Measurements from ENCODE around the gene CRYGD. TPM values are rescaled to one million over a fixed set of nuclear protein-coding genes. Genes with fewer than 3 reads are reported as not detected.
A peak's percentile ranks its signal among the peaks of the same experiment; 100 is the strongest.

The CRYGD gene
- total and polyA plus RNA-seq, 2 of the 13 experiments (the other 11 are each of a cell fraction or from before 2014, with no cell fraction given), result not detected

DNA sequence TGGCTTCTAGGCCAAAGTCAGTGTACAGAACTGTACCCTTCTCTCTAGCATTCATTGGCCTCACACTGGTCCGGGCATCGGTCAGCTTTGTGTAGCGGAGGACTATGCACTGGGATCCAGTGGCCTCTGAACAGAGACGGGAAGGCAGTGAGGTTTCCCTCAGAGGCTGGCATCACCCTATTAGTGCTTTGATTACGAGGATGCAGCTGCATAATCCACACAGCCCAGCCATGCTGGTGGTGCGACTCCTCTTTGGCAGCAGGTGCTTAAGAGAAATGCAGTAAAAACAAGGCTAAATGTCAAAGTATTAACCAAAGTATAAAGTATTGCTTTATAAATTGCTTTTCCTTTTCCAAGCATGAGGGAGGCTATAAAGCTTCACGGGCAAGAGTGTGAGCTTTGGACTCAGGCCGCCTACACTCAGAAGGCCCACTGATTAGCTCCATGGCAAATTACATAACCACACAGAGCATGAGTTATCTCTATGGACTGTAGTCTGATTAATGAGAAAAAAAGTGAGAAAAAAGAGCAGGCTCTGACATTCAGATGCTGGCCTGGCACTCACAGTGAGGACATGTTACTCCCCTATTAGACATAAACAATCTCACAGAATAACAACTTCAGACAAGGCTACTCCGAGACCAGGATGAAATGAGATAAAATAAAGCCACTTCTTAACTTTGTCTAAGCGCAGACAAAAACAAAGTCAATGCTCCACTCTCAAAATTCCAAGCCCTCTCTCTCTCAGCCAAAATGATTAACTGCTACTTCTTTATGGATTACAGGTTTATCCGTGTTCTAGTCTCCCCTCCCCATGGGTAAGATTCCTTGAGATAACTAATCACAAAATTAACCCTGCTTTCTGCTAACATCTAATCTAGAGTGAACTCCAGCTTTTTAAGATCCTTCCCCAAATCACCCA is 11.7 kb upstream of the CRYGD start (continued):
- TF ChIP-seq ZNF441 (CRISPR knock-in tag; IDR thresholded peaks at IDR 0.05; ENCODE audit: borderline replicate concordance), result no peak
- peak in 1 of 2 experiments; percentile 55; a peak in 2 of 4 replicates for TF ChIP-seq EP300 (IDR thresholded peaks at IDR 0.05; ENCODE audit: low read depth in 2 of 2, low read length in 2 of 2)
- TF ChIP-seq EP300 (CRISPR knock-in tag; IDR thresholded peaks at IDR 0.05; ENCODE audit: borderline replicate concordance), result no peak; the same call in 1 of the 2 replicates
- peak; percentile 65; the same call in 1 of the 2 replicates for TF ChIP-seq POGZ (CRISPR knock-in tag; IDR thresholded peaks at IDR 0.05)
- TF ChIP-seq GATAD1 (CRISPR knock-in tag; IDR thresholded peaks at IDR 0.05), result peak; percentile 24; the same call in 1 of the 2 replicates
- TF ChIP-seq CC2D1A (CRISPR knock-in tag; IDR thresholded peaks at IDR 0.05), result 0 out of 2 replicates have a peak, but pooled peaks have one; percentile 10
- TF ChIP-seq HMG20B (CRISPR knock-in tag; conservative IDR thresholded peaks at IDR 0.05), result no peak
- no peak for TF ChIP-seq ZNF124 (CRISPR knock-in tag; IDR thresholded peaks at IDR 0.05)
- TF ChIP-seq HDAC1 (CRISPR knock-in tag; IDR thresholded peaks at IDR 0.05), result peak; percentile 52; the same call in 1 of the 2 replicates
- TF ChIP-seq ATM (IDR thresholded peaks at IDR 0.05; ENCODE audit: borderline replicate concordance), result no peak
- 0 out of 2 replicates have a peak, but pooled peaks have one; percentile 12 for TF ChIP-seq CBX5 (CRISPR knock-in tag; IDR thresholded peaks at IDR 0.05; ENCODE audit: borderline replicate concordance)
- peak; percentile 19; the same call in 1 of the 2 replicates for TF ChIP-seq SMAD3 (CRISPR knock-in tag; IDR thresholded peaks at IDR 0.05)
- TF ChIP-seq TARDBP (CRISPR knock-in tag; IDR thresholded peaks at IDR 0.05), result peak; percentile 75
- peak; percentile 29; the same call in 1 of the 2 replicates for TF ChIP-seq NCOA2 (CRISPR knock-in tag; IDR thresholded peaks at IDR 0.05)
- TF ChIP-seq SIX1 (CRISPR knock-in tag; IDR thresholded peaks at IDR 0.05; ENCODE audit: borderline replicate concordance), result no peak
- TF ChIP-seq ZNF629 (CRISPR knock-in tag; conservative IDR thresholded peaks at IDR 0.05), result no peak; the same call in 1 of the 2 replicates
- peak; percentile 76 for TF ChIP-seq PAXIP1 (CRISPR knock-in tag; conservative IDR thresholded peaks at IDR 0.05)
- TF ChIP-seq, protein P1, sequence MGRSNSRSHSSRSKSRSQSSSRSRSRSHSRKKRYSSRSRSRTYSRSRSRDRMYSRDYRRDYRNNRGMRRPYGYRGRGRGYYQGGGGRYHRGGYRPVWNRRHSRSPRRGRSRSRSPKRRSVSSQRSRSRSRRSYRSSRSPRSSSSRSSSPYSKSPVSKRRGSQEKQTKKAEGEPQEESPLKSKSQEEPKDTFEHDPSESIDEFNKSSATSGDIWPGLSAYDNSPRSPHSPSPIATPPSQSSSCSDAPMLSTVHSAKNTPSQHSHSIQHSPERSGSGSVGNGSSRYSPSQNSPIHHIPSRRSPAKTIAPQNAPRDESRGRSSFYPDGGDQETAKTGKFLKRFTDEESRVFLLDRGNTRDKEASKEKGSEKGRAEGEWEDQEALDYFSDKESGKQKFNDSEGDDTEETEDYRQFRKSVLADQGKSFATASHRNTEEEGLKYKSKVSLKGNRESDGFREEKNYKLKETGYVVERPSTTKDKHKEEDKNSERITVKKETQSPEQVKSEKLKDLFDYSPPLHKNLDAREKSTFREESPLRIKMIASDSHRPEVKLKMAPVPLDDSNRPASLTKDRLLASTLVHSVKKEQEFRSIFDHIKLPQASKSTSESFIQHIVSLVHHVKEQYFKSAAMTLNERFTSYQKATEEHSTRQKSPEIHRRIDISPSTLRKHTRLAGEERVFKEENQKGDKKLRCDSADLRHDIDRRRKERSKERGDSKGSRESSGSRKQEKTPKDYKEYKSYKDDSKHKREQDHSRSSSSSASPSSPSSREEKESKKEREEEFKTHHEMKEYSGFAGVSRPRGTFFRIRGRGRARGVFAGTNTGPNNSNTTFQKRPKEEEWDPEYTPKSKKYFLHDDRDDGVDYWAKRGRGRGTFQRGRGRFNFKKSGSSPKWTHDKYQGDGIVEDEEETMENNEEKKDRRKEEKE (IDR thresholded peaks at IDR 0.05), result no peak
- TF ChIP-seq HNF4G (IDR thresholded peaks at IDR 0.05; ENCODE audit: borderline replicate concordance, low read depth, low read length), result peak; percentile 74
- no peak for TF ChIP-seq HNF4G (CRISPR knock-in tag; IDR thresholded peaks at IDR 0.05; ENCODE audit: borderline replicate concordance, low read depth)
- TF ChIP-seq SRSF9 (IDR thresholded peaks at IDR 0.05; ENCODE audit: borderline replicate concordance, insufficient read depth, low read depth, low read length, poor library complexity, severe bottlenecking), result no peak
- peak; percentile 48; the same call in 1 of the 2 replicates for TF ChIP-seq ZFP1 (CRISPR knock-in tag; IDR thresholded peaks at IDR 0.05)
- TF ChIP-seq GTF3A (CRISPR knock-in tag; conservative IDR thresholded peaks at IDR 0.05), result no peak

Data from HepG2 (cell line).